Endothelial cell (in vitro differentiated cells): ENCODE results near the gene CASK. TPM values are rescaled to one million over a fixed set of nuclear protein-coding genes. Genes with fewer than 3 reads are reported as not detected.

Experiments
- DNase-seq: peaks from one replicate; pipeline ENCODE4 v3.0.0; 2021; ENCODE audit warnings: low spot score
- H3K27ac Mint-ChIP-seq: one replicate; pipeline ENCODE4 v1.8.0; 2021; ENCODE audit warnings: mixed read lengths, inconsistent platforms; ENCODE audit not compliant: unreplicated experiment
- H3K27me3 Mint-ChIP-seq: one replicate; pipeline ENCODE4 v1.8.0; 2021; ENCODE audit warnings: mild to moderate bottlenecking, moderate library complexity, mixed read lengths, inconsistent platforms; ENCODE audit not compliant: unreplicated experiment
- H3K36me3 Mint-ChIP-seq: one replicate; pipeline ENCODE4 v1.8.0; 2021; ENCODE audit warnings: mild to moderate bottlenecking, low read depth, mixed read lengths, inconsistent platforms; ENCODE audit not compliant: unreplicated experiment
- H3K4me1 Mint-ChIP-seq: one replicate; pipeline ENCODE4 v1.8.0; 2021; ENCODE audit warnings: mild to moderate bottlenecking, mixed read lengths, inconsistent platforms; ENCODE audit not compliant: unreplicated experiment
- H3K4me3 Mint-ChIP-seq: one replicate; pipeline ENCODE4 v1.8.0; 2021; ENCODE audit warnings: mild to moderate bottlenecking, mixed read lengths, inconsistent platforms; ENCODE audit not compliant: unreplicated experiment
- H3K9me3 Mint-ChIP-seq: one replicate; pipeline ENCODE4 v1.8.0; 2021; ENCODE audit warnings: mixed read lengths, inconsistent platforms; ENCODE audit not compliant: unreplicated experiment
- total RNA-seq: library from RNA; stranded (reverse); fragmentation: NEBNext Ultra II Directional; extraction: Animal tissue kit (Norgen Biotek cat#: 25700); gene quantifications from one replicate; pipeline ENCODE4 v1.2.1, GENCODE V29; 2021; ENCODE audit not compliant: unreplicated experiment
- TF ChIP-seq, protein P1 (sequence below): fragments of 200-600 bp; sonication (generic); IDR thresholded peaks from one replicate; pipeline ENCODE4 v1.5.0; 2021; ENCODE audit warnings: antibody characterized with exemption; ENCODE audit not compliant: unreplicated experiment

The CASK gene
- total RNA-seq, 1 donor from 2014 or later = 62.5 TPM

DNA sequence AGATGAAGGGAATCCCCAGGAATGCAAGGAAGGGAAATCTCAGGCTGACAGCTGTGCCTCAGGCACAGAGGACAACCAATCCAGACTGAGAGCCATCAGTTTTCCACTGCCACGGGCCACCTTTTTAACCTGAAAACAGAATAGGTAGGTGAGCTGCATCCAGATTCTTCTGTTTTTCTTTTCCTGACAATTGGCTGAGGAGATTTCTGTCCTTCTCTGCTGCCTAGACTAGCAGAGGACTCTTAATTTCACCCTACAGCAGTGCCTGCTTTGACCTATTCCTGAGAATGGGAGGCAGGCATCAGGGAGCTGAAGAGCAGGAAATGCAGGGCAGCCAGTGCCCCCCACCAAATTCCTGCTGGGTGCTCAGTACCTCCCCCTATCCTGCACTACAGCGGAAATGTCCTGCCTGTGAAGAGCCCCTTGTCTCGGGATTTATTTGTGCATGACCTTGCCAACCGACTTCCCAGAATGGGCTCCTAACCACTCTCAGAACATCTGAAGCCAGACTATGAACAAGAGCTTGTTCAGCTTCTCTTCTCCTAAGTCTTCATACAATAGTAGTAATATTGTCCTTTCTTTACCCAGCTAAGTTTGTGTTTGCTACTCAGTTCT lies 65.1 kb downstream of the CASK start:
- no peak overlapping the region for H3K27ac Mint-ChIP-seq
- no peak overlapping the region for H3K4me3 Mint-ChIP-seq
- no peaks in the 10 kb centered on the region for H3K36me3 Mint-ChIP-seq
- TF ChIP-seq, protein P1, sequence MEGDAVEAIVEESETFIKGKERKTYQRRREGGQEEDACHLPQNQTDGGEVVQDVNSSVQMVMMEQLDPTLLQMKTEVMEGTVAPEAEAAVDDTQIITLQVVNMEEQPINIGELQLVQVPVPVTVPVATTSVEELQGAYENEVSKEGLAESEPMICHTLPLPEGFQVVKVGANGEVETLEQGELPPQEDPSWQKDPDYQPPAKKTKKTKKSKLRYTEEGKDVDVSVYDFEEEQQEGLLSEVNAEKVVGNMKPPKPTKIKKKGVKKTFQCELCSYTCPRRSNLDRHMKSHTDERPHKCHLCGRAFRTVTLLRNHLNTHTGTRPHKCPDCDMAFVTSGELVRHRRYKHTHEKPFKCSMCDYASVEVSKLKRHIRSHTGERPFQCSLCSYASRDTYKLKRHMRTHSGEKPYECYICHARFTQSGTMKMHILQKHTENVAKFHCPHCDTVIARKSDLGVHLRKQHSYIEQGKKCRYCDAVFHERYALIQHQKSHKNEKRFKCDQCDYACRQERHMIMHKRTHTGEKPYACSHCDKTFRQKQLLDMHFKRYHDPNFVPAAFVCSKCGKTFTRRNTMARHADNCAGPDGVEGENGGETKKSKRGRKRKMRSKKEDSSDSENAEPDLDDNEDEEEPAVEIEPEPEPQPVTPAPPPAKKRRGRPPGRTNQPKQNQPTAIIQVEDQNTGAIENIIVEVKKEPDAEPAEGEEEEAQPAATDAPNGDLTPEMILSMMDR = no peak
- H3K27me3 Mint-ChIP-seq = no peaks in the 10 kb centered on the region
- H3K4me1 Mint-ChIP-seq = peaks cover 14% of the 10 kb centered on the region
- H3K9me3 Mint-ChIP-seq = no peaks in the 10 kb centered on the region
- no peak for DNase-seq

GRCh38 chrX:41857670-41858069 lies 65.7 kb downstream of the CASK start:
- Mint-ChIP-seq H3K36me3 (no peaks in the 10 kb centered on the region), H3K9me3 (no peaks in the 10 kb centered on the region), H3K27me3 (no peaks in the 10 kb centered on the region), H3K4me3 (no peak overlapping the region), H3K4me1 (peaks cover 11% of the 10 kb centered on the region), H3K27ac (no peak overlapping the region)
- DNase-seq = no peak
- TF ChIP-seq, protein P1 = no peak

DNA sequence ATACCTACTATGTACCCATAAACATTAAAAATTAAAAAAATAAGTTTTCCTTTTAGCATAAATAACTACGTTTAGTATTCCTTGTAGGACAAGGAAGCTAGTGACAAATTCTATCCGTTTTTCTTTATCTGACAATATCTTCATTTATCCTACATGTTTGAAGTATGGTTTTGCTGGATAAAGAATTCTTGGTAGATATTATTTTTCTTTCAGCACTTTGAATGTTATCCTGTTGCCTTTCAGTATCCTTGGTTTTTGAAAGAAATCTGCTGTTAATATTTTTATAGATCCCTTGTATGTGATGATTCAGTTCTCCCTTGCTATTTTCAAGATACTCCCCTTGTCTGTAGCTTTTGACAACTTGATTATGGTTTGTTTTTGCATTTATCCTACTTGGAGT lies 76.6 kb downstream of the CASK start:
- peak overlapping the region; percentile 16 for H3K4me3 Mint-ChIP-seq
- no peaks in the 10 kb centered on the region for H3K4me1 Mint-ChIP-seq
- no peak overlapping the region for H3K27ac Mint-ChIP-seq
- H3K36me3 Mint-ChIP-seq = peaks cover 49% of the 10 kb centered on the region
- no peaks in the 10 kb centered on the region for H3K27me3 Mint-ChIP-seq
- no peak for DNase-seq
- TF ChIP-seq, protein P1 = no peak
- no peaks in the 10 kb centered on the region for H3K9me3 Mint-ChIP-seq

- TF ChIP-seq, protein P1 = no peak
- H3K27me3 Mint-ChIP-seq = no peaks in the 10 kb centered on the region
- no peaks in the 10 kb centered on the region for H3K4me1 Mint-ChIP-seq
- H3K9me3 Mint-ChIP-seq = no peaks in the 10 kb centered on the region
- peaks cover 8% of the 10 kb centered on the region for H3K36me3 Mint-ChIP-seq
- no peak for DNase-seq
- H3K27ac Mint-ChIP-seq = no peak overlapping the region
- H3K4me3 Mint-ChIP-seq = no peak overlapping the region
Observed at GRCh38 chrX:41837270-41837944, 85.9 kb downstream of the CASK start.

- no peak overlapping the region for H3K27ac Mint-ChIP-seq
- no peaks in the 10 kb centered on the region for H3K36me3 Mint-ChIP-seq
- no peak for DNase-seq
- TF ChIP-seq, protein P1 = no peak
- no peaks in the 10 kb centered on the region for H3K27me3 Mint-ChIP-seq
- H3K4me1 Mint-ChIP-seq = no peaks in the 10 kb centered on the region
- H3K4me3 Mint-ChIP-seq = no peak overlapping the region
- H3K9me3 Mint-ChIP-seq = no peaks in the 10 kb centered on the region
Observed at GRCh38 chrX:41828826-41829225, 94.5 kb downstream of the CASK start.
